ENCODE results near the gene ARID4B.

Gene ARID4B

DNA sequence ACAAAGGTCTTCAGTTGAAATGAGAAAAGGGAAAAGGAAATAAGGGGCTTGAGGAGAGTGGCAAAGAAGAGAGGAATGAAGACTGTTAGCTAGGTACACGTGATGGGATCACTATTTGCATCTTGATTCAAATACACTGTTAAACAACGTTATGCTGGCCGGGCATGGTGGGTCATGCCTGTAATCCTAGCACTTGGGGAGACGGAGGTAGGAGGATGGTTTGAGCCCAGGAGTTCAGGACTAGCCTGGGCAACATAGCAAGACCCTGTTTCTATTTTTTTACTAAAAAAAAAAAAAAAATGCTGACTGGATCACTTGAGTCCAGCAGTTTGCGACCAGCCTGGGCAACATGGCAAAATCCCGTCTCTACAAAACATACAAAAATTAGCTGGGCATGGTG lies 169.3 kb downstream of the ARID4B start:
- H3K9me3 ChIP-seq (ENCODE audit: low read length): no peaks in the 10 kb centered on the region
- H3K27ac ChIP-seq (ENCODE audit: low read depth, low read length, poor library complexity, severe bottlenecking): no peak overlapping the region
- H3K79me2 ChIP-seq (ENCODE audit: insufficient read depth, low read length): peaks cover 9% of the 10 kb centered on the region
- TF ChIP-seq, protein P1, sequence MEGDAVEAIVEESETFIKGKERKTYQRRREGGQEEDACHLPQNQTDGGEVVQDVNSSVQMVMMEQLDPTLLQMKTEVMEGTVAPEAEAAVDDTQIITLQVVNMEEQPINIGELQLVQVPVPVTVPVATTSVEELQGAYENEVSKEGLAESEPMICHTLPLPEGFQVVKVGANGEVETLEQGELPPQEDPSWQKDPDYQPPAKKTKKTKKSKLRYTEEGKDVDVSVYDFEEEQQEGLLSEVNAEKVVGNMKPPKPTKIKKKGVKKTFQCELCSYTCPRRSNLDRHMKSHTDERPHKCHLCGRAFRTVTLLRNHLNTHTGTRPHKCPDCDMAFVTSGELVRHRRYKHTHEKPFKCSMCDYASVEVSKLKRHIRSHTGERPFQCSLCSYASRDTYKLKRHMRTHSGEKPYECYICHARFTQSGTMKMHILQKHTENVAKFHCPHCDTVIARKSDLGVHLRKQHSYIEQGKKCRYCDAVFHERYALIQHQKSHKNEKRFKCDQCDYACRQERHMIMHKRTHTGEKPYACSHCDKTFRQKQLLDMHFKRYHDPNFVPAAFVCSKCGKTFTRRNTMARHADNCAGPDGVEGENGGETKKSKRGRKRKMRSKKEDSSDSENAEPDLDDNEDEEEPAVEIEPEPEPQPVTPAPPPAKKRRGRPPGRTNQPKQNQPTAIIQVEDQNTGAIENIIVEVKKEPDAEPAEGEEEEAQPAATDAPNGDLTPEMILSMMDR (IDR thresholded peaks at IDR 0.05; ENCODE audit: low read length): no peak
- TF ChIP-seq EZH2 (IDR thresholded peaks at IDR 0.05; ENCODE audit: borderline replicate concordance, low read length): no peak
- H3K4me3 ChIP-seq (ENCODE audit: low read depth, low read length, poor library complexity, severe bottlenecking): no peak overlapping the region
- no peaks in the 10 kb centered on the region for H3K27me3 ChIP-seq (ENCODE audit: insufficient read depth, low read length)
- no peaks in the 10 kb centered on the region for H4K20me1 ChIP-seq (ENCODE audit: insufficient read depth, low read length)
- H3F3A ChIP-seq (ENCODE audit: insufficient read depth, low read length): no peaks in the 10 kb centered on the region
- no peak overlapping the region for H3K9ac ChIP-seq (ENCODE audit: low read length)
- H3K36me3 ChIP-seq (ENCODE audit: insufficient read depth, low read length): peaks cover 61% of the 10 kb centered on the region
- no peaks in the 10 kb centered on the region for H3K9me2 ChIP-seq (ENCODE audit: low read depth, low read length)
- no peak overlapping the region for H2AFZ ChIP-seq (ENCODE audit: low read length)
- H3K4me1 ChIP-seq (ENCODE audit: insufficient read depth, low read length, severe bottlenecking): peaks cover 29% of the 10 kb centered on the region
- no peak overlapping the region for H3K4me2 ChIP-seq (ENCODE audit: low read length)

DNA sequence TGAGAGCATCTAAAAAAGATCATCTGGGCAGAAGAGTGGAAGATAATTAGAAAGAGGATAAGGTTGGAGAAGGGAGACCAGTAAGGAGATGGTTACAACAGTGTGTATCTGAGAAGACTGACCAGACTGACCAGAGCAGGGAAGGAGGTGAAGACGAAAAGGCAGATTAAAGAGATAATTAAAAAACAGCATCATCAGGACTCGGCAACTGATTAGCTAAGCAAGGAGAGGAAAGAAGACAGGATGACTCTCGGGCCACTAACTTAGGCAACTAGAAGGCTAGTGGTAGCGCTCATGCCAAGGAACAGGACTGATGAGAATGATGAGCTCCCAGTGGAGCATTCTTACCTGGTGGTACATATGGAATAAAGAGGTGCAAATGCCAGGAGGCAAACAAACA lies 170.8 kb downstream of the ARID4B start:
- H3K79me2 ChIP-seq (ENCODE audit: insufficient read depth, low read length): peaks cover 9% of the 10 kb centered on the region
- H3F3A ChIP-seq (ENCODE audit: insufficient read depth, low read length): no peaks in the 10 kb centered on the region
- no peak overlapping the region for H3K4me2 ChIP-seq (ENCODE audit: low read length)
- H2AFZ ChIP-seq (ENCODE audit: low read length): no peak overlapping the region
- H3K27me3 ChIP-seq (ENCODE audit: insufficient read depth, low read length): no peaks in the 10 kb centered on the region
- H3K36me3 ChIP-seq (ENCODE audit: insufficient read depth, low read length): peaks cover 77% of the 10 kb centered on the region
- no peak for TF ChIP-seq EZH2 (IDR thresholded peaks at IDR 0.05; ENCODE audit: borderline replicate concordance, low read length)
- TF ChIP-seq, protein P1 (IDR thresholded peaks at IDR 0.05; ENCODE audit: low read length): no peak
- no peaks in the 10 kb centered on the region for H4K20me1 ChIP-seq (ENCODE audit: insufficient read depth, low read length)
- H3K9me3 ChIP-seq (ENCODE audit: low read length): no peaks in the 10 kb centered on the region
- no peak overlapping the region for H3K27ac ChIP-seq (ENCODE audit: low read depth, low read length, poor library complexity, severe bottlenecking)
- H3K9me2 ChIP-seq (ENCODE audit: low read depth, low read length): no peaks in the 10 kb centered on the region
- H3K9ac ChIP-seq (ENCODE audit: low read length): no peak overlapping the region
- H3K4me1 ChIP-seq (ENCODE audit: insufficient read depth, low read length, severe bottlenecking): peaks cover 27% of the 10 kb centered on the region
- H3K4me3 ChIP-seq (ENCODE audit: low read depth, low read length, poor library complexity, severe bottlenecking): no peak overlapping the region

DNA sequence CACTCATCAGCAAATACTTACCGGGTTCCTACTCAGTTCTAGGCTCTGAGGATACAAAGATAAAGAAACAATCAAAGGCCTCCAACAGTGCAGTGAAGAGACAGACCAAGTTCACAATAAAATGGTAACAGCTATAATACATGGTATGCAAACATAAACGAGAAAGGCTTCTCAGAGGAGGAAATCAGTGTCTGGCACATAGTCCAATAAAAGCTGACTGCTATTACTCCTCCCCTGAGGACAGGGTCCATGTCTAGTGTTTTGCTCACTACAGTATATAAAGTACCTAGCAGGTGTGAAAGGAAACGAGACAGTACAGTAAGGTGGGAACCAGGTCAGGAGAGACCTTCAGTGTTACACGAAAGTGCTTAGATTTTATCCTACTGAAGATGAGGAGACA lies 171.2 kb downstream of the ARID4B start:
- H3K4me3 ChIP-seq (ENCODE audit: low read depth, low read length, poor library complexity, severe bottlenecking): no peak overlapping the region
- no peak overlapping the region for H3K27ac ChIP-seq (ENCODE audit: low read depth, low read length, poor library complexity, severe bottlenecking)
- no peak overlapping the region for H2AFZ ChIP-seq (ENCODE audit: low read length)
- H4K20me1 ChIP-seq (ENCODE audit: insufficient read depth, low read length): no peaks in the 10 kb centered on the region
- no peak overlapping the region for H3K4me2 ChIP-seq (ENCODE audit: low read length)
- H3K4me1 ChIP-seq (ENCODE audit: insufficient read depth, low read length, severe bottlenecking): peaks cover 23% of the 10 kb centered on the region
- no peaks in the 10 kb centered on the region for H3K27me3 ChIP-seq (ENCODE audit: insufficient read depth, low read length)
- no peaks in the 10 kb centered on the region for H3K9me3 ChIP-seq (ENCODE audit: low read length)
- H3K9me2 ChIP-seq (ENCODE audit: low read depth, low read length): no peaks in the 10 kb centered on the region
- TF ChIP-seq, protein P1 (IDR thresholded peaks at IDR 0.05; ENCODE audit: low read length): no peak
- peaks cover 81% of the 10 kb centered on the region for H3K36me3 ChIP-seq (ENCODE audit: insufficient read depth, low read length)
- no peaks in the 10 kb centered on the region for H3F3A ChIP-seq (ENCODE audit: insufficient read depth, low read length)
- H3K9ac ChIP-seq (ENCODE audit: low read length): no peak overlapping the region
- H3K79me2 ChIP-seq (ENCODE audit: insufficient read depth, low read length): peaks cover 9% of the 10 kb centered on the region
